ENCODE results near the gene IL1RN. TPM values are rescaled to one million over a fixed set of nuclear protein-coding genes. Genes with fewer than 3 reads are reported as not detected.
A peak's percentile ranks its signal among the peaks of the same experiment; 100 is the strongest.

The IL1RN gene
- total and polyA plus RNA-seq, 2 of the 8 experiments (the other 6 are each of a cell fraction or from before 2014, with no cell fraction given) = not detected

- Histone ChIP-seq H3K4me2 (ENCODE audit: insufficient read depth in 1 of 2, low read depth in 2 of 2, low read length in 2 of 2) (no peak overlapping the region), H4K5ac (ENCODE audit: insufficient read length, low read depth, low read length) (no peak overlapping the region), H2BK5ac (ENCODE audit: low read depth, low read length) (no peak overlapping the region), H3K14ac (ENCODE audit: insufficient read length) (no peak overlapping the region), H3K23me2 (ENCODE audit: low read depth, low read length) (no peaks in the 10 kb centered on the region), H3K56ac (replicated peaks; ENCODE audit: insufficient read length, low read depth, low read length) (no peak overlapping the region), H3K79me2 (ENCODE audit: control insufficient read depth in 1 of 2, insufficient read depth in 2 of 2, low read length in 2 of 2) (no peaks in the 10 kb centered on the region), H2AK5ac (ENCODE audit: low read depth, low read length) (no peak overlapping the region), H3K4ac (replicated peaks; ENCODE audit: insufficient read length, low read depth, low read length) (no peak overlapping the region), H2BK12ac (ENCODE audit: low read depth, low read length) (no peak overlapping the region), H2AFZ (ENCODE audit: low read length) (no peak overlapping the region), H3K9me3 (ENCODE audit: insufficient read depth in 2 of 2, low read depth in 1 of 2, low read length in 1 of 2) (no peaks in the 10 kb centered on the region), H3K27me3 (replicated peaks in 1 of 4; ENCODE audit: control insufficient read depth in 3 of 4, extremely low read depth in 1 of 4, insufficient read depth in 3 of 4, low read length in 3 of 4) (no peaks in the 10 kb centered on the region), H3K9ac (replicated peaks in 1 of 4; ENCODE audit: extremely low read depth in 1 of 4, low read depth in 3 of 4, low read length in 3 of 4) (no peak overlapping the region), H3K4me1 (replicated peaks in 1 of 4; ENCODE audit: control insufficient read depth in 3 of 4, insufficient read depth in 4 of 4, low read length in 3 of 4) (no peaks in the 10 kb centered on the region), H2BK120ac (replicated peaks; ENCODE audit: low read depth, low read length) (no peak overlapping the region), H3K79me1 (ENCODE audit: low read depth, low read length) (no peaks in the 10 kb centered on the region), H4K20me1 (replicated peaks in 1 of 2; ENCODE audit: control insufficient read depth in 1 of 2, insufficient read depth in 2 of 2, low read length in 2 of 2) (no peaks in the 10 kb centered on the region), H3K36me3 (ENCODE audit: control insufficient read depth in 2 of 4, insufficient read depth in 4 of 4, low read length in 3 of 4) (no peaks in the 10 kb centered on the region), H4K91ac (replicated peaks; ENCODE audit: insufficient read length, low read length) (no peak overlapping the region), H3K27ac (ENCODE audit: low read depth, low read length) (no peak overlapping the region), H3K23ac (ENCODE audit: insufficient read length) (no peak overlapping the region), H4K8ac (ENCODE audit: extremely low read depth, insufficient read depth, low read length) (no peak overlapping the region), H3K4me3 (ENCODE audit: extremely low read depth in 1 of 4, insufficient read depth in 2 of 4, low read depth in 3 of 4, low read length in 4 of 4) (no peak overlapping the region), H3K18ac (ENCODE audit: extremely low read depth, low read length) (no peak overlapping the region), H2BK20ac (ENCODE audit: low read length) (no peak overlapping the region), H2BK15ac (ENCODE audit: low read length) (no peak overlapping the region)
- POLR2A ChIA-PET (ENCODE audit: partially characterized antibody) = interaction anchor here (0.7 kb wide), 1 partner anchor 15 kb away, joined by 3 read pairs; no protein-coding TSS in a partner anchor
- CTCF ChIA-PET (ENCODE audit: partially characterized antibody) = interaction anchor here (0.7 to 12.3 kb wide), 9 partner anchors 11 to 255 kb away, joined by 3 to 253 read pairs (median 8); partner anchors contain the start of gene PSD4
- DNase-seq (ENCODE audit: low read depth in 1 of 2, low spot score in 2 of 2) = peak in 1 of 2 experiments; percentile 20
- WGBS, 2 experiments (ENCODE audit: extremely low coverage in 1 of 2, insufficient coverage in 1 of 2, insufficient read length in 1 of 2, insufficient replicate concordance in 2 of 2, low coverage in 1 of 2, low lambda C conversion rate in 2 of 2, missing lambda C conversion rate in 1 of 2) = 91% methylated on average over 7 of the region's 7 CpGs; no CpG with 5 or more reads in 1 of the 2 experiments
- no peak for FAIRE-seq
- no peak for TF ChIP-seq RNF2 (IDR thresholded peaks at IDR 0.05; ENCODE audit: borderline replicate concordance, low read depth, low read length, missing control alignments, poor library complexity, severe bottlenecking)
- no peak for TF ChIP-seq RXRA (IDR thresholded peaks at IDR 0.05; ENCODE audit: insufficient read depth, low read depth, low read length)
- TF ChIP-seq CHD2 (IDR thresholded peaks at IDR 0.05; ENCODE audit: low read length) = no peak
- TF ChIP-seq TBP (IDR thresholded peaks at IDR 0.05; ENCODE audit: low read depth, low read length) = no peak
- no peak for TF ChIP-seq NRF1 (IDR thresholded peaks at IDR 0.05; ENCODE audit: low read depth, low read length)
- no peak for TF ChIP-seq HDAC6 (IDR thresholded peaks at IDR 0.05; ENCODE audit: low read depth, low read length)
- TF ChIP-seq SP1 (IDR thresholded peaks at IDR 0.05; ENCODE audit: low read depth, low read length) = no peak
- TF ChIP-seq FOSL1 (IDR thresholded peaks at IDR 0.05; ENCODE audit: insufficient read depth, low read depth, low read length) = no peak
- no peak for TF ChIP-seq JUN (IDR thresholded peaks at IDR 0.05; ENCODE audit: low read depth, low read length)
- TF ChIP-seq SUZ12 (IDR thresholded peaks at IDR 0.05; ENCODE audit: low read length) = no peak
- no peak for TF ChIP-seq BACH1 (IDR thresholded peaks at IDR 0.05; ENCODE audit: low read length)
- TF ChIP-seq RBBP5 (IDR thresholded peaks at IDR 0.05; ENCODE audit: borderline replicate concordance, low read depth, low read length) = no peak
- TF ChIP-seq CBX8 (IDR thresholded peaks at IDR 0.05; ENCODE audit: borderline replicate concordance, low read depth, low read length) = no peak
These were observed 6.6 kb downstream of the IL1RN start for GRCh38 chr2:113133704-113134598.

Data from H1 (cell line).